Spleen (tissue), 11 donors: ENCODE data around the gene URB1. TPM values are rescaled to one million over a fixed set of nuclear protein-coding genes. Genes with fewer than 3 reads are reported as not detected.

Source experiments
- DNase-seq: peaks from one replicate; pipeline ENCODE4 v3.0.0-alpha.2; 2020
- H3K27ac ChIP-seq, 8 donors: fragments of 200-600 bp; sonication (generic) in 7 of 8; 1 replicate in 4 of 8; 2 replicates in 4 of 8; pipeline versions ENCODE4 v1.5.0 to v1.8.0; 2016 to 2021; ENCODE audit warnings: inconsistent platforms in 4 of 8, mild to moderate bottlenecking in 4 of 8, moderate library complexity in 1 of 8
- H3K27me3 ChIP-seq, 7 donors: fragments of 200-600 bp; sonication (generic) in 6 of 7; replicated peaks in 1 of 7; 1 replicate in 4 of 7; 2 replicates in 3 of 7; pipeline versions ENCODE4 v1.5.0 to v1.8.0; 2016 to 2021; ENCODE audit warnings: inconsistent platforms in 3 of 7, mild to moderate bottlenecking in 1 of 7
- H3K36me3 ChIP-seq, 6 donors: fragments of 200-600 bp; sonication (generic) in 5 of 6; 1 replicate in 4 of 6; 2 replicates in 2 of 6; pipeline versions ENCODE4 v1.5.0 to v1.8.0; 2016 to 2021; ENCODE audit warnings: inconsistent platforms in 2 of 6
- H3K4me1 ChIP-seq, 6 donors: fragments of 200-600 bp; sonication (generic) in 5 of 6; 1 replicate in 3 of 6; 2 replicates in 3 of 6; pipeline versions ENCODE4 v1.5.0 to v1.8.0; 2016 to 2021; ENCODE audit warnings: inconsistent platforms in 3 of 6
- H3K4me3 ChIP-seq, 8 donors: fragments of 200-600 bp; sonication (generic) in 7 of 8; 1 replicate in 4 of 8; 2 replicates in 4 of 8; pipeline versions ENCODE4 v1.5.0 to v1.8.0; 2016 to 2021; ENCODE audit warnings: inconsistent platforms in 4 of 8, mild to moderate bottlenecking in 4 of 8, moderate library complexity in 2 of 8
- H3K9me3 ChIP-seq, 8 donors: fragments of 200-600 bp; sonication (generic) in 7 of 8; 1 replicate in 4 of 8; 2 replicates in 4 of 8; pipeline versions ENCODE4 v1.5.0 to v1.8.0; 2016 to 2021; ENCODE audit warnings: inconsistent platforms in 4 of 8
- CTCF ChIP-seq, 11 experiments: fragments of 200-600 bp in 7 of 11; fragments of 450-650 bp in 4 of 11; sonication (generic) in 4 of 11; IDR thresholded peaks in 8 of 11; conservative IDR thresholded peaks in 3 of 11; 1 replicate in 7 of 11; 2 replicates in 4 of 11; pipeline versions ENCODE4 v1.4.0 to v1.8.0; 2016 to 2021; ENCODE audit warnings: antibody characterized with exemption in 11 of 11, inconsistent platforms in 4 of 11, mild to moderate bottlenecking in 1 of 11
- POLR2A ChIP-seq, 3 donors: fragments of 450-650 bp; IDR thresholded peaks; one replicate each; pipeline ENCODE4 v1.5.1; 2017; ENCODE audit warnings: antibody characterized with exemption in 3 of 3, mild to moderate bottlenecking in 1 of 3
- POLR2AphosphoS5 ChIP-seq, 3 donors: sonication (generic); formaldehyde crosslinking; IDR thresholded peaks; one replicate each; pipeline ENCODE4 v1.5.1; 2017; ENCODE audit warnings: antibody characterized with exemption in 3 of 3
- WGBS, 5 donors: extraction: QIAGEN DNeasy Blood & Tissue Kit in 3 of 5; methylation state at CpG; one replicate each; pipeline versions ENCODE4 v1.1.5 to v1.1.7; 2013 to 2018; 5-methylcytosine and 5-hydroxymethylcytosine counted together
- intact Hi-C: fragments of 100-400 bp; cut with DNase I; formaldehyde crosslinking; loops from one replicate; pipeline ENCODE4 v1.15.0; 2023; ENCODE audit warnings: low total_unique reads
- polyA plus RNA-seq, 3 donors: library from polyadenylated mRNA; stranded (reverse); fragments of 200-250 nt; gene quantifications; one replicate each; pipeline ENCODE4 v1.2.1, GENCODE V29; 2013
- total RNA-seq, 7 donors: library from RNA; depleted of rRNA in 3 of 7; stranded (reverse); fragments of >200 nt in 3 of 7; fragmentation: NEBNext Ultra II Directional in 4 of 7; extraction: Animal tissue kit (Norgen Biotek cat#: 25700) in 4 of 7; gene quantifications; one replicate each; pipeline versions ENCODE4 v1.1.0 to v1.2.1, GENCODE V29; 2016 to 2021
- donor health status: healthy with polysubstance abuse.
- donor health status: DM: no; HTN: no; CAD: no; lungs with moderate emphysema.
- donor health status: DM: no; HTN: no; CAD: no.
- donor health status: Bipolar disorder and iron deficiency.
- donor health status: healthy.
- donor health status: DM: no; HTN: no; CAD: no.
- donor health status: DM: yes; HTN: yes; CAD: no.

The URB1 gene
- total and polyA plus RNA-seq, 10 donors = 2.0 to 20.8 (median 12.0) TPM

DNA sequence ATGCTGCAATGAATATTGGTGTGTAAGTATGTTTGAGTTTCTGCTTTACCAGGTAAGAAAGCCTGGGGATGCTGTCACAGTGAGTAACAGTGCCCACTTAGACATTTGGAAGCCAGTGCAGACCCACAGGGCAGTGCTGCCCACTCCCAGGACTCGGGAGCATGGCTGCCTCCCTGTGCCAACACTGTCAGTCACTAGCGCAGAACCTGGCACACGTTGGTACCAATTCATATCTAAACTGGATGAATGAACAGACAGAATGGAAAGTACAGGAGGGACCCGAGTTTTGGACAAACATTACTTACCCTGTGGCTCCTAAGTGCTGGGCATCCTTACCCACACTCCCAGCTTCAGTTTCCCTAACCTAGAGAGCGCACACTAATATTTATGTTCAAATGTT, 18.1 kb upstream of the URB1 start:
- TF ChIP-seq POLR2AphosphoS5 (IDR thresholded peaks at IDR 0.05) (no peak), POLR2A (IDR thresholded peaks at IDR 0.05) (no peak), CTCF (IDR thresholded peaks at IDR 0.05 in 8 of 11, conservative IDR thresholded peaks at IDR 0.05 in 3 of 11) (no peak)
- Histone ChIP-seq H3K4me3 (peak overlapping the region in 5 of 8 donors; percentile 65 to 89 (median 73)), H3K27ac (peak overlapping the region; percentile 90 to 98 (median 94))

GRCh38 chr21:32410291-32410690, 17.5 kb upstream of the URB1 start:
- intact Hi-C loops = no loop called here
- Histone ChIP-seq H3K27ac (peak overlapping the region in 4 of 8 donors; percentile 94 to 98 (median 96)), H3K4me3 (no peak overlapping the region), H3K27me3 (peaks cover 0 to 30% (median 4%) of the 10 kb centered on the region in 7 donors), H3K4me1 (peaks cover 10 to 69% (median 52%) of the 10 kb centered on the region in 6 donors), H3K36me3 (no peaks in the 10 kb centered on the region), H3K9me3 (no peaks in the 10 kb centered on the region)
- WGBS, 5 donors = 75 to 92% (median 88%) methylated on average over 4 of the region's 4 CpGs
- no peak for TF ChIP-seq POLR2A (IDR thresholded peaks at IDR 0.05)
- TF ChIP-seq POLR2AphosphoS5 (IDR thresholded peaks at IDR 0.05) = no peak
- no peak for TF ChIP-seq CTCF (IDR thresholded peaks at IDR 0.05 in 8 of 11, conservative IDR thresholded peaks at IDR 0.05 in 3 of 11)
- DNase-seq = no peak

More for the DNA sequence above, 18.1 kb upstream of the URB1 start:
- H3K9me3 ChIP-seq = no peaks in the 10 kb centered on the region
- no peaks in the 10 kb centered on the region for H3K36me3 ChIP-seq
- DNase-seq = no peak
- H3K27me3 ChIP-seq = peaks cover 0 to 30% (median 4%) of the 10 kb centered on the region in 7 donors
- intact Hi-C loops = no loop called here
- WGBS, 5 donors = 79 to 88% (median 82%) methylated on average over 5 of the region's 5 CpGs
- peaks cover 10 to 75% (median 55%) of the 10 kb centered on the region in 6 donors for H3K4me1 ChIP-seq

- no peak for DNase-seq
- intact Hi-C loops = loop anchor here (10.0 kb wide), 1 partner anchor 168 kb away; no protein-coding TSS in a partner anchor
- WGBS, 5 donors = 42 to 59% (median 51%) methylated on average over 4 to 6 of the region's 6 CpGs
- Histone ChIP-seq H3K9me3 (no peaks in the 10 kb centered on the region), H3K27me3 (peaks cover 0 to 6% (median 0%) of the 10 kb centered on the region in 7 donors), H3K27ac (peak overlapping the region in 4 of 8 donors; percentile 20 to 60 (median 46)), H3K4me1 (peaks cover 0 to 40% (median 18%) of the 10 kb centered on the region in 6 donors), H3K4me3 (no peak overlapping the region), H3K36me3 (no peaks in the 10 kb centered on the region)
- TF ChIP-seq CTCF (IDR thresholded peaks at IDR 0.05 in 8 of 11, conservative IDR thresholded peaks at IDR 0.05 in 3 of 11) (no peak), POLR2AphosphoS5 (IDR thresholded peaks at IDR 0.05) (peak in 2 of 3 donors; percentile 54 to 61)
Measured at GRCh38 chr21:32406405-32406804, 13.6 kb upstream of the URB1 start.

GRCh38 chr21:32403201-32403777, 10.5 kb upstream of the URB1 start:
- intact Hi-C loops = loop anchor here (5.0 to 10.0 kb wide), 2 partner anchors 172 to 199 kb away; no protein-coding TSS in a partner anchor
- H3K27ac ChIP-seq = no peak overlapping the region
- no peak overlapping the region for H3K4me3 ChIP-seq
- TF ChIP-seq POLR2AphosphoS5 (IDR thresholded peaks at IDR 0.05) = peak in 1 of 3 donors; percentile 21
- no peak for TF ChIP-seq POLR2A (IDR thresholded peaks at IDR 0.05)
- TF ChIP-seq CTCF (IDR thresholded peaks at IDR 0.05 in 8 of 11, conservative IDR thresholded peaks at IDR 0.05 in 3 of 11) = peak in 10 of 11 experiments; percentile 16 to 65 (median 60)
- H3K4me1 ChIP-seq = peaks cover 0 to 23% (median 8%) of the 10 kb centered on the region in 6 donors
- H3K27me3 ChIP-seq = peaks cover 0 to 19% (median 0%) of the 10 kb centered on the region in 7 donors
- H3K9me3 ChIP-seq = no peaks in the 10 kb centered on the region
- 13 to 30% (median 17%) methylated on average over 5 of the region's 5 CpGs for WGBS, 5 donors
- DNase-seq = no peak
- no peaks in the 10 kb centered on the region for H3K36me3 ChIP-seq
